OCI-LY1 (cell line): ENCODE measurements around the gene WDFY2.

Experiments used
- H2AFZ ChIP-seq: fragments of 200-600 bp; sonication (generic), shearing (Covaris generic); 2 replicates; pipeline ENCODE4 v1.6.0; 2014; ENCODE audit warnings: antibody characterized with exemption, mild to moderate bottlenecking, low read length
- H3F3A ChIP-seq: fragments of 200-600 bp; sonication (generic), shearing (Covaris generic); 2 replicates; pipeline ENCODE4 v1.6.0; 2014; ENCODE audit warnings: mild to moderate bottlenecking, antibody characterized with exemption, low read length, moderate library complexity; ENCODE audit not compliant: insufficient read depth
- H3K27ac ChIP-seq: fragments of 200-600 bp; sonication (generic); 2 replicates; pipeline ENCODE4 v1.5.1; 2014; ENCODE audit warnings: low read length, mixed run types, mild to moderate bottlenecking, low read depth; ENCODE audit not compliant: poor library complexity, severe bottlenecking
- H3K27me3 ChIP-seq: fragments of 200-600 bp; sonication (generic); 2 replicates; pipeline ENCODE4 v1.6.0; 2014; ENCODE audit warnings: antibody characterized with exemption, mild to moderate bottlenecking, low read length, moderate library complexity; ENCODE audit not compliant: insufficient read depth
- H3K36me3 ChIP-seq: fragments of 200-600 bp; sonication (generic); 2 replicates; pipeline ENCODE4 v1.6.1; 2014; ENCODE audit warnings: mild to moderate bottlenecking, antibody characterized with exemption, low read length, moderate library complexity, mixed read lengths; ENCODE audit not compliant: insufficient read depth
- H3K4me1 ChIP-seq: fragments of 200-600 bp; sonication (generic); 2 replicates; pipeline ENCODE4 v1.5.1; 2014; ENCODE audit warnings: mild to moderate bottlenecking, low read length, moderate library complexity; ENCODE audit not compliant: insufficient read depth, severe bottlenecking
- H3K4me2 ChIP-seq: fragments of 200-600 bp; sonication (generic), shearing (Covaris generic); 2 replicates; pipeline ENCODE4 v1.6.1; 2014; ENCODE audit warnings: low read length
- H3K4me3 ChIP-seq: fragments of 200-600 bp; sonication (generic); 2 replicates; pipeline ENCODE4 v1.5.1; 2014; ENCODE audit warnings: low read length, low read depth, mild to moderate bottlenecking, mixed read lengths; ENCODE audit not compliant: poor library complexity, severe bottlenecking
- H3K79me2 ChIP-seq: fragments of 200-600 bp; shearing (Covaris generic); 2 replicates; pipeline ENCODE4 v1.6.1; 2016; ENCODE audit warnings: mixed run types, low read length, mixed read lengths; ENCODE audit not compliant: insufficient read depth
- H3K9ac ChIP-seq: fragments of 200-600 bp; sonication (generic), shearing (Covaris generic); 2 replicates; pipeline ENCODE4 v1.6.1; 2014; ENCODE audit warnings: mild to moderate bottlenecking, low read length, mixed read lengths
- H3K9me2 ChIP-seq: fragments of 200-600 bp; sonication (generic), shearing (Covaris generic); 2 replicates; pipeline ENCODE4 v1.6.1; 2014; ENCODE audit warnings: low read depth, mild to moderate bottlenecking, low read length, mixed read lengths
- H3K9me3 ChIP-seq: fragments of 200-600 bp; shearing (Covaris generic); 2 replicates; pipeline ENCODE4 v1.6.1; 2014; ENCODE audit warnings: low read length, mixed read lengths
- H4K20me1 ChIP-seq: fragments of 200-600 bp; sonication (generic), shearing (Covaris generic); 2 replicates; pipeline ENCODE4 v1.6.0; 2016; ENCODE audit warnings: mild to moderate bottlenecking, low read length; ENCODE audit not compliant: insufficient read depth
- CTCF ChIP-seq: fragments of 200-600 bp; sonication (generic), shearing (Covaris generic); IDR thresholded peaks from 2 replicates; pipeline ENCODE4 v1.5.1; 2017; ENCODE audit warnings: mild to moderate bottlenecking, antibody characterized with exemption, low read length, moderate library complexity, mixed read lengths
- EZH2 ChIP-seq: fragments of 200-600 bp; sonication (generic), shearing (Covaris generic); IDR thresholded peaks from 2 replicates; pipeline ENCODE4 v1.8.0; 2017; ENCODE audit warnings: borderline replicate concordance, mixed run types, mild to moderate bottlenecking, antibody characterized with exemption, low read length, moderate library complexity, mixed read lengths

Gene WDFY2

GRCh38 chr13:51777921-51778320, 193.7 kb downstream of the WDFY2 start:
- H3K79me2 ChIP-seq: no peaks in the 10 kb centered on the region
- H3K9me3 ChIP-seq: no peaks in the 10 kb centered on the region
- no peak for TF ChIP-seq CTCF
- no peak for TF ChIP-seq EZH2
- no peaks in the 10 kb centered on the region for H3K36me3 ChIP-seq
- no peak overlapping the region for H3K4me3 ChIP-seq
- no peak overlapping the region for H3K9ac ChIP-seq
- H3K9me2 ChIP-seq: no peaks in the 10 kb centered on the region
- no peaks in the 10 kb centered on the region; the same call in 1 of the 2 replicates for H3K27me3 ChIP-seq
- H3K27ac ChIP-seq: no peak overlapping the region
- no peak overlapping the region for H3K4me2 ChIP-seq
- H3F3A ChIP-seq: no peaks in the 10 kb centered on the region
- H4K20me1 ChIP-seq: no peaks in the 10 kb centered on the region
- no peak overlapping the region for H2AFZ ChIP-seq
- H3K4me1 ChIP-seq: peaks cover 8% of the 10 kb centered on the region

GRCh38 chr13:51778392-51778791, 194.1 kb downstream of the WDFY2 start:
- no peak overlapping the region for H3K9ac ChIP-seq
- H3K79me2 ChIP-seq: no peaks in the 10 kb centered on the region
- H3K27ac ChIP-seq: no peak overlapping the region
- no peaks in the 10 kb centered on the region; the same call in 1 of the 2 replicates for H3K27me3 ChIP-seq
- H3K4me3 ChIP-seq: no peak overlapping the region
- H3K9me2 ChIP-seq: no peaks in the 10 kb centered on the region
- no peaks in the 10 kb centered on the region for H3F3A ChIP-seq
- TF ChIP-seq EZH2: no peak
- TF ChIP-seq CTCF: no peak
- H3K4me1 ChIP-seq: peaks cover 8% of the 10 kb centered on the region
- no peaks in the 10 kb centered on the region for H3K9me3 ChIP-seq
- H3K36me3 ChIP-seq: no peaks in the 10 kb centered on the region
- no peak overlapping the region for H2AFZ ChIP-seq
- no peaks in the 10 kb centered on the region for H4K20me1 ChIP-seq
- H3K4me2 ChIP-seq: no peak overlapping the region

GRCh38 chr13:51780099-51780498, 195.8 kb downstream of the WDFY2 start:
- Histone ChIP-seq H3K27me3 (no peaks in the 10 kb centered on the region; the same call in 1 of the 2 replicates), H2AFZ (no peak overlapping the region), H3K79me2 (no peaks in the 10 kb centered on the region), H3K9me3 (no peaks in the 10 kb centered on the region), H3K27ac (no peak overlapping the region), H3K36me3 (no peaks in the 10 kb centered on the region), H3K4me2 (no peak overlapping the region), H4K20me1 (no peaks in the 10 kb centered on the region), H3K9me2 (no peaks in the 10 kb centered on the region), H3K9ac (no peak overlapping the region), H3F3A (no peaks in the 10 kb centered on the region), H3K4me3 (no peak overlapping the region), H3K4me1 (peaks cover 8% of the 10 kb centered on the region)
- TF ChIP-seq EZH2: no peak
- no peak for TF ChIP-seq CTCF
